GM19395 (cell line): ENCODE data around the gene CCDC6.
"Not testable (repeated sequence)": the region's sequence is repeated elsewhere in the genome, so short reads cannot be mapped to it uniquely, and the experiment has no call there.

ENCODE experiments used
- ATAC-seq: cut with Tn5 transposase; IDR thresholded peaks from one replicate; pipeline ENCODE4 v1.9.1; 2021; ENCODE audit warnings: mild to moderate bottlenecking, moderate library complexity; ENCODE audit not compliant: unreplicated experiment

The CCDC6 gene

GRCh38 chr10:59774451-59774850 is 131.9 kb downstream of the CCDC6 start:
- ATAC-seq, result no peak

DNA sequence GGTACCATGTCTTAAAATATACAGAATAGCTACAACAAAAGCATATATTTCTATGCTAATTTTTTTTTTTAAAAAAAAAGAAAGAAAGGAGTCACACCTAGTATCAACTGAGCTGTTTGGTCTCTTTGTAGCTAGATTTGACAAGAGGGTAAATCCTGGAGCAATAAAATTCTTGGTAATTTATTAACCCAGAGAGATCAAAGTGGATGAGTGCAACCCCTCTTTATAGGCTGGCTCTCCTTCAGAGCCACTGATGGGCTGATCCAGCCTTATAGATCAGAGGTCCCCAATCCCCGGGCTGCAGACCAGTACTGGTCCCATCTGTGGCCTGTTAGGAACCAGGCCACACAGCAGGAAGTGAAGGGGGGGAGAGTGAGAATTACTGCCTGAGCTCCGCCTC is 133.3 kb downstream of the CCDC6 start:
- ATAC-seq, result no peak

- no peak for ATAC-seq
Measured at GRCh38 chr10:59771162-59771807, 135.1 kb downstream of the CCDC6 start.

DNA sequence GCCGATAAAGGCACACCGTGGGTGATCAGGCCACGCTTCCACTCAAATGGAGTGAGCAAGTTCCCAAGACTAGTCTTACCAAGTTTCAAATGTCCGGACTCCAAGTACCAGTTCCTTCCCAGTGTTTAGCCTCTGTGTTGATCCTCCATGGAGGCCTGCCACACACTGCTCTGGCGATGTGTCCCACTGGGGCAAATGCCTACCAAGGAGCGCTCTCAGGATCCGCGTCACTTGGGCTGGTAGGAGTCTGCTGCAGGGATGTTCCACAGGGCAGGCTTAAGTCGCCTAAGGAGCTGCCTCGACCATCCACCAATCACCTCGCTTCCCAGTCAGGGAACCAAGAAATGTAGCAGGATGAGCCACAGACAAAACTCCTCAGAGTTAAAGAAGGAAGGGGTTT is 135.7 kb downstream of the CCDC6 start:
- no peak for ATAC-seq

GRCh38 chr10:59762505-59762904 is 143.9 kb downstream of the CCDC6 start:
- no peak for ATAC-seq

DNA sequence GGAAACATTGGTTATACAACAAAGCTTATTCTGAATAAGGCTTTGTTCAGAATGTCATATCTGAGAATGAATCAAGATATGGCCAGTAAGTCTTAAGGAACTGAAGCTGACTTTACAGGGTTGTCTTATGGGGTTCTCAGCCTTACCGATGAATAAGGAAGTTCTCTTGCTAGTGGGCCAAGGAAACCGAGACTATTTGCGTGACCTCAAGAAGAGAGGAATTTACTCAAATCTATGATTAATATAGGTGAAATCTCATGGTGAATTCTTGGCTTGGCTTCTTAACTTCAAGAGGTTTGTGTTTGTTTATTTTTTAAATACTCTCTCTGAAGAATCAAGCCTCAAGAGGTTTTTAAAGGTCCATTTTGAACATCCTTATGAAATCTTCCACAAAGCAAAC is 148.4 kb downstream of the CCDC6 start:
- ATAC-seq, result no peak

- no peak for ATAC-seq
Measured at GRCh38 chr10:59754951-59755350, 151.4 kb downstream of the CCDC6 start.

DNA sequence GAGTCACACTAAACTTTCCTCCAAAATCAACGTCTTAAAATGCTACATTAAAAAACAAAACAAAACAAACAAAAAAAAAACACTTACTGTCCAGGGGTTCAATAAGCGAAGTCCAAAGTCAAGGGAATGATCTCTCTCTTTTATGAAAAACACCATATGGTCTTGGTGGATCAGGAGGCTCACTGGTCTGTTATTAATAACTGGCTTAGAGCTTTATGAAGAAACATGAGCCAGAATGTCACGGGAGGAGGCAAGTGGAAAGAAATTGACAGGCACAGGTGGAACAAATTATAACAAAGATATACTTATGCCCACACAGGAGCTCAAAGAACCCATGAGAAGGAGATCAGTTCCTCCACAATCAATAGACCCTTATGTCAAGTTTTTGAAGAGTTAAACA is 153.1 kb downstream of the CCDC6 start, which contains the start of gene MRLN:
MRLN (minus strand) TSS at position 189 of the 400 bp plus-strand sequence.
- ATAC-seq, result no peak

DNA sequence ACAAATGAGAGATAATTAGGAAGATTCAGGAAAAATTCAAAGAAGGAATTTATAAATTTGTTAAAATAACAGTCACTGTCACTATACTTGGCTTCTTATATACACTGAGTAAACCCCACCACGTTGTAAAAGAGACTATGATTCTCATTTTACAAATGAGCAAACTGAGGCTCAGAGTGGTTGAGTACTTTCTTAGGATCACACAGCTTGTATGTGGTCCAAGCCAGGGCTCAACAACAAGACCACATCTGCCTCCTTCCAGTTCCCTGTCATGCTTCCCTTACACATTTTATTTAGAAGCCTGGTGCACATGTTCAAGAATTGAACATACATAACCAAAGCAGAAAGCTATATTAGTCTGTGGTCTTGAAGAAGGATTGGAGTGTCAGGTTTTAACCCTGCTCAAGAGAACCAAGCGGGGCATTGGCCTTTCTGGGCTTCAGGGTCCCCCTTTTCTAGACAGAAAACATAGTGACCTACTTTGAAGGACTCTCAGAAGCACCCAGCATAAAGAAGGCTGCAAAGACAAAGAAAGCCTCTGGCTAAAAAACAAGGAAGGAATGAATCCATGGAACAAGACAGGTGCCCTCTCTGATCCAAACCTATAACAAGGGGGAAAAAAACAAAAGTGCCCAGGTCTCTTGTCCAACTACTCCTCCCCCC is 153.9 kb downstream of the CCDC6 start:
- no peak for ATAC-seq

- no peak for ATAC-seq
Measured at GRCh38 chr10:59750155-59750945, 156.0 kb downstream of the CCDC6 start.

DNA sequence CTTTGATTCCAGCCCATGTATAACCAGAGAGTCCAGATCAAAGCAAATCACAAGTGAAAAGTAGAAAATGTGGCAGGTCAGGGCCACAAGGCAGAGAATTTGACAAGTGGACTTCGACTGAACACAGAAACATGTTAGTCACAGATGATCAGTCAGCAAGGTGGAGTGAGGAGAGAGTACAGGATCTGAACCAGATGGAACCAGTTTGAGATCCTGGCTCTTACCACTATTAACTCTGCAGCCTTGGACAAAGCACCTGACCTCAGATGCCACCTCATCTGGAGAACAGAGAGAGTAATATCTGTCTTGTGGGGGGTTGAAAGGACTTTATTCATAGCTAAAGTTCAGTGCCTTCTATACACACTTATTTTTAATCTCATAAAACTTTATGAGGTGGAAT is 157.5 kb downstream of the CCDC6 start:
- ATAC-seq, result peak; percentile 75

DNA sequence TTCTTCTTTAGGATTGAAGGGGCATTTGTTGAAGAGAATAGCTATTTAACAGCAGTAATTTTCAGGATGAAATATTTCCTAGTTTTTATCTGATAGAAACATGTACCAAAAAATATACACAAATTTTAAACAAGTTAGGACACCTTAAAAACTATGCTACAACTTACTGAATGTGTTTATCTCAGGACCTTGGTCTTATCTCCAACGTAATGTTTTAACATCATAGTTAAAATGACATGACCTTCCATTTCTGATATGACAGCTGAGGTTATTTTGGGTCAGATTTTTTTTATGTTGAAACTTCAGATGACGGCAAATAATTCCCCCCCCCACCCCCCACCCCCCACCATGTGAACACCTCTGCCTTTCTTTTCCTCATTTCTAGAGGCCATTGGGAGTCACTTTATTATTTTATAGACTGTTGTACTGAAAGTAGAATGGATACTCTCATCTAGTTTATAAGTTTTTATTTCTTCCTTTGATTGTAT is 161.1 kb downstream of the CCDC6 start:
- ATAC-seq, result no peak

DNA sequence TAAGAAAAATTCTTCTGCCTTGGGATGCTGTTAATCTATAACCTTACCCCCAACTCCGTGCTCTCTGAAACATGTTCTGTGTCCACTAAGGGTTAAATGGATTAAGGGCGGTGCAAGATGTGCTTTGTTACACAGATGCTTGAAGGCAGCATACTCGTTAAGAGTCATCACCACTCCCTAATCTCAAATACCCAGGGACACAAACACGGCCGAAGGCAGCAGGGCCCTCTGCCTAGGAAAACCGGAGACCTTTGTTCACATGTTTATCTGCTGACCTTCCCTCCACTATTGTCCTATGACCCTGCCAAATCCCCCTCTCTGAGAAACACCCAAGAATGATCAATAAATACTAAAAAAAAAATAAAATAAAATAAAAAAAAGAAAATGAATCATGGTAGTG is 161.6 kb downstream of the CCDC6 start:
- ATAC-seq, result not testable (repeated sequence)

- not testable (repeated sequence) for ATAC-seq
Measured at GRCh38 chr10:59744156-59744555, 162.2 kb downstream of the CCDC6 start.

DNA sequence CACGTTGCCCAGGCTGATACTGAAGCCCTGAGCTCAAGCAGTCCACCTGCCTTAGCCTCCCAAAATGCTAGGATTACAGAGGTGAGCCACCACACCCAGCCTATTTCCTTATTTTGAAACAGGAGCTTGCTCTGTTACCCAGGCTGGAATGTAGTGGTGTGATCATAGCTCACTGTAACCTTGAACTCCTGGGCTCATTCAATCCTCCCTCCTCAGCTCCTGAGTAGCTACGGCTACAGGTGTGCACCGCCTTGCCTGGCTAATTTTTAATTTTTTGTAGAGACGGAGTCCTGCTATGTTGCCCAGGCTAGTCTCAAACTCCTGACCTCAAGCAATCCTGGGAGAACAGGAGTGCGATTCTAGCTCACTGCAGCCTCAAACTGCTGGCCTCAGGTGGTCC is 164.8 kb downstream of the CCDC6 start:
- ATAC-seq, result no peak

DNA sequence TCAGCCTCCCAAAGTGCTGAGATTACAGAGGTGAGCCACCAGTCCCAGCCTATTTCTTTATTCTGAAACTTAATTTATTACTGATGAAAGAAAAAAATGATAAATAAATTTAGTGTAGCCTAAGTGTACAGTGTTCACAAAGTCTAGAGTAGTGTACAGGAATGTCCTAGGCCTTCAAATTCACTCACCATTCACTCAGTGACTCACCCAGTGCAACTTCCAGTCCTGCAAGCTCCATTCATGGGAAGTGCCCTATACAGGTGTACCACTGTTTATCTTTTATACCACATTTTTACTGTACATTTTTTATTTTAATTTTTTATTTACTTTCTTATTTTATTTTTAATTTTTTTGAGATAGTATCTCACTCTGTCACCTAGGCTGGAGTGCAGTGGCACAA is 165.3 kb downstream of the CCDC6 start:
- ATAC-seq, result no peak
